ENCODE results near the gene BRD3OS.

The BRD3OS gene

DNA sequence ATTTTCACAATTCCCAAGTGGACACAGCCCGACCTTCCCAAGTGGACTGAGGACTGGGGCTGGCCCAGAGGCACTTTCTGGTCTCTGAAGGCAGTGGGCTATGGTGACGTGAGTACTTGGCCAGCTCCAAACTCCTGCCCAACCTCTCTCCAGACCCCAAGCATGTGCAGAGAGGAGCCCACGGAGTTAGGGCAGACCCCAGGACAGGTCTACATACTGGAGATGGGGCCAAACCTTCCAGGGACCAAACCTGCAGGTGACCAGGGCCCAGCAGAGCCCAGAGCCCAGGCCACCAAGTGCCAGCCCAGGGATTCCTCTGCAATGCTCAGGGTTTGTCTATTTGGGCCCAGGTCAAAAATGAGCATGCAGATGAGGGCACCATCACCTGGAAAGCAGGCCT, 27.2 kb downstream of the BRD3OS start:
- no peak for DNase-seq (ENCODE audit: low read depth)

DNA sequence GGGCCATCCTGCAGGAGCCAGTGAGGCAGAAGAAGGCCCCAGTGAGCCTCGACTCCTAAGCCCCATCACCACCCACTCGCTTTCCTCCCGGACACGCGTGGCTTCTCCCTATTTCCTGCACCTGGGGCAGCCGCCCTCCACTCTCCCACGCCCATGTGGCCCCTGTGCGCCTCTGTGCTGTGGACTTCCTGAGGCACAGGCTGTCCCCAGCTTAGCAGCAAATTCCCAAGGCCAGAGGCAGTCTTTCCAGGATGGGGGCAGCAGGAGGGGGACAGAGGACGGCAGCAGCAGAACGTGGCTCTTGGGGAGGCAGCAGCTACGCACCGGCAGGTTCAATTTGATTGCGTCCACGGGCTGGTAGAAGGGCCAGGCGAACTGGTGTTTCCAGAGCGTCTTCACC, 27.7 kb downstream of the BRD3OS start:
- DNase-seq (ENCODE audit: low read depth): no peak

DNA sequence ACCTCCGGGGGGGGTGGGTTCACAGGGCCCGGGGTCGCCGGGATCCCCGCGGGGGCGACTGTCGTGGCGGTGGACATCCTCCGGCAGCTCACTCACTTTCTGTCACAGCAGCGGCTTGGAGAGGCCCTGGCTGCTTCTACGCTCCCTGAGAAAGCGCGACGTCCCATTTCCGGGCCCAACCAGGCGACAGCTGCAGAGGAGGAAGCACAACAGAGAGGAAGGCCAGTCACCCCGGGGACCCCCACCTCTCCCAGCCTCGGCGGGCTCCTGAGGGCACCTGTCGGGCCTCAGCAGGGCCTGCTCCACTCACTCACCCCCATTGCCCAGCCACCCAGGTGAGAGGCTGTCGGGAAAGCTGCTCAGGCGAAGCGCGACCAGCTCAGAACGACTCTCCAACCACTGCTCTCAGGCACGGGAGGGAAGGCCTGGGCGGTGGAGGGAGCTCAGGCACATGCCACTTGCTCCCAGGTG, 28.2 kb downstream of the BRD3OS start:
- DNase-seq (ENCODE audit: low read depth): no peak

DNA sequence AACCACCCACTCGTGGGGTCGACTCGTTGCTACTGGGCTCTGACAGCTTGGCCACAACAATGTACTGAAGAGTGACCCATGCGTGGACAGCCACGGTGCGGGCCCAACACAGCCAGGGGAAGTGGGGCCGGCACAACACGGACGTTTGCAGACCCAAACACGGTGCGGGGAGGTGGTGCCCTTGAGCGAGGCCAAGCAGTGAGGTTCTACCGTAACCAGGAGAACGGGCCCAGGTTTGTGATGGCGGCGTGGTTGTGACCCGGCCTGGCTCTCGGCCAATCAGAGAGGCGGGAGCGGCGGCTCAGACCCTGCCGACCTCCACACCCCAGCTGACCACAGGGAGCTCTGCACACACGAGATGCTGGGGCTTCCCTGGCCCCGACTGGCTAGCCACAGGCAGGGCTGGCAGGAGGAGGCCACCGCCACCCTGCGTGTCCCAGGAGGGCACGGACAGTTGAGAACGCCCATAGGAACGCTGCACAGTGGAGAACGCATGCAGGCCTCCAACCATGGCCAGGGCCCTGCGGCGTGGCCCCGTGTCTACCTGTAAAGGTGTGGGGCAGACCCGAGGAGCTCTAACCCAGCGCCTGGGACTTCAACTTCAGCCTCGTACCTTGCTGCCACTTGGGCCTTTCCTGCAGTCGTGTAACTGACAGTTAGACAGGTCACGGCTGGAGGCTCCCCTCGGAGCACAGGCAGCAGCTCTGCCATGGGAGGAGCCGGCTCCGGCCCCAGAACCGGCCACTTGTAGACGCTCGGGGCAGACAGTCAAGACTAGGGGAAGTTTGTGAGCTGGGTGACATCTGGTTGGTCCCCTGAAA, 28.9 kb downstream of the BRD3OS start:
- DNase-seq (ENCODE audit: low read depth): no peak

DNA sequence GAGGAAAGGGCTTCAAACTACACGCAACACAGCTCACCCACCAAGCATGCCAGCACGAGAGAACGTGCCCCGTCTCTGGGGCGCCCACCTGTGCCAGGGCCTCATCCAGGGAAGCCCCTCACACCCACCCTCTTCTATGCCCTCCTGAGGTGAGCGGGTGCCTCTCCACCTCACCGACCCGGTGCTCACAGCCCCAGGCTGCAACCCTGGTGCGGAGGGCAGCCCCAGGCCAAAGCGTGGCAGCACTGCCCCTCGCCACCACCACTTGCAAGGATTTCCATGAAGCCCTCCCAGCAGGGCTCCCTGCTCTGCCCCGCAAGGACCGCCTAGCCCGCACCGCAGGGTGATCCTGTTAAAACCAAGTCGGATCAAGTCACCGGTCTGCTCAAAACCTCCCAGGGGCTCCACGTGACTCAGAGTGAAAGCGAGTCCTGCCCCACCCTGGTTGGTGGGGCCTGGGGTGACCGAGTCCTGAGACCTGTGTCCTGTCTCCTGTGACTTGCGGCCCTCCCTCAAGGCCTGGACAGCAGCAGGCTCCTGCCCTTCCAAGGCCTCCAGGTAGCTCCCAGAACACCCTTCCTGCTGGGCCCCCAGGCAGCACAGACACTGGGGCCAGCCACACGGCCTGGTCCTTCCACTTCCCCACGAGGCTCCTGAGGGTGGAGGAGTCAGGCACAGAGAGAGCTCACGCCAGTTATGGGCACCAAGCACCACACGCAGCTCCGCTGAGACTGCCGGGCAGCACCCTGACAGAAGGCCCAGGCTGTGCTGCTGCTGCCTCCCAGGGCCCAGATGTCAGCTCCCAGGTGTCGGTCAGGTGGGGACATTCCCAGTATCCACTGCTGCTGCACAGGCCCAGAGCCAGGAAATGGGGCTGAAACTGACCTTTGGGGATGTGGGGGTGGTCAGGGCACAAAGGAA, 29.9 kb downstream of the BRD3OS start:
- no peak for DNase-seq (ENCODE audit: low read depth)

DNA sequence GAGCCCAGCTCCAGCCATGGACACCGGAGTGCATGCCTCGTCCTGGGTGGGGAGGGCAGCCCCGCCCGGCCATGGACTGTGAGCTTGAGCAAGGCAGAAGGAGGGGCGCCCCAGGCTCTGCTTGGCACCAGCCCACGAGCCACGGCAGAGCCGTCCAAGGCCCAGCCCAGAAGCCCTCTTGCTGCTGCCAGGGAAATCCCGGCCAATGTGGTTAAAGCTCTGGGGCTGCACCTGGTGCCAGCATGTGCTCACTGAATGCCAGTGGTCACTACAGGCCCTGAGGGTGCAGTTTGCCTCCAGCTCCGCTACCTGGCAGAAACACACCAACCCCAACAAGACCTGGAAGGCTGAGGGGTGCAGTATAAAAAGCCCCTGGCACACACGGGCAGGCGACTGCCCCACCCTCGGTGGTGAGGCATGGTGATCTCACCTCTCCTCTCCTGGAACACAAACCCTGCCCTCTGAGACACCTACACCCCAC, 30.7 kb downstream of the BRD3OS start:
- no peak for DNase-seq (ENCODE audit: low read depth)

DNA sequence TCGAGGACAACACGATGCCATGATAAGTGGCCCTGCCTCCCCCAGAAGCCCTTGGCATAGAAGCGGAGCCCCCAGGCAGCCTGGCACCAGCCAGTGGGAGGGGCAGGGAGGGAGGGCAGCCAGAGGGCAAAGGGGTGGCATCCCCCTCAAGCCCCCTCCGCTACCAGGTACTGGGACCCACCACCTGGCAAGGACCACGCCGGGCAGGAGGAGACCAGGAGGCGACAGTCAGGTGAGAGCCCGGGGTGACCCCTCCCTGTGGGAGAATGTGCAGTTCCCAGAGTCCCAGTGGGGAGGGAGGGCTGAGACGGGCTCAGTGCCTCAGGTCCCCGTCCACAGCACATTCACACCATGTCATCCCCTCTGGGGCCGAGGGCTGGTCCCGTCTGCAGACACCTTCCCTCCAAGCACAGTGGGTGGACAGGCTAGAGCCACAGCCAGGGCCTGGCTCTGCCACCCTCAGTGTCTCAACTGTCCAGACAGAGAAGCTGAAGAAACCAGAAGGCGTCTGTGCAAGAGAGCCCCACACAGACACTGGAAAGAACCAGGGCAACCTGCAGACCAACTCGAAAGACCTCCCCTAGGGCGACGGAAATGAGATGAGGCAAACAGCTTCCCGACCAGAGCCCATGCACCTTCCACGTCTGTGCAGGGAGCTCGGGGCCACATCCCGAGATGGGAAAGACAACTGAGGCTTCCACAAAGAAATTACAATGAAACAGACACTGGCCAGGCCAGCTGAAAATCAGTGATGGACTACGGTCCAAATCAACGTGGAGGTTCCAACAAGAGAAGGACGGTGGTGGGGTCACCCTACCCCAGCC, 31.4 kb downstream of the BRD3OS start:
- no peak for DNase-seq (ENCODE audit: low read depth)

DNA sequence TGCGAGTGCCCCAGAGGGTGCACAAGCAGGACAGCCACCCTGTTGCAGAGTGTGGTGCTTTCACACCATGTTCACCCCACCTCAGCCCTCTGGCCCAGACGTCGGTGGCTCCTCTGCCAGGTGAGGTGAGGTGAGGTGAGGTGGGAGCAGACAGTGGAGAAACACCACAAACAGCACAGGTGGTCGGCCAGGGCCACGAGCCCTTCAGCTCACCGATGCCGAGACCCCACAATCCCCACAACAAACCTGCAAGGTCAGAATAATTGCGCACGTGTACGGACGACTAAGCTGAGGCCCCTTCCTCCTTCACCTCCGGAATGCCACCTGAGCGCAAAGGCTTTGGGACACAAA, 32.0 kb downstream of the BRD3OS start:
- no peak for DNase-seq (ENCODE audit: low read depth)

DNA sequence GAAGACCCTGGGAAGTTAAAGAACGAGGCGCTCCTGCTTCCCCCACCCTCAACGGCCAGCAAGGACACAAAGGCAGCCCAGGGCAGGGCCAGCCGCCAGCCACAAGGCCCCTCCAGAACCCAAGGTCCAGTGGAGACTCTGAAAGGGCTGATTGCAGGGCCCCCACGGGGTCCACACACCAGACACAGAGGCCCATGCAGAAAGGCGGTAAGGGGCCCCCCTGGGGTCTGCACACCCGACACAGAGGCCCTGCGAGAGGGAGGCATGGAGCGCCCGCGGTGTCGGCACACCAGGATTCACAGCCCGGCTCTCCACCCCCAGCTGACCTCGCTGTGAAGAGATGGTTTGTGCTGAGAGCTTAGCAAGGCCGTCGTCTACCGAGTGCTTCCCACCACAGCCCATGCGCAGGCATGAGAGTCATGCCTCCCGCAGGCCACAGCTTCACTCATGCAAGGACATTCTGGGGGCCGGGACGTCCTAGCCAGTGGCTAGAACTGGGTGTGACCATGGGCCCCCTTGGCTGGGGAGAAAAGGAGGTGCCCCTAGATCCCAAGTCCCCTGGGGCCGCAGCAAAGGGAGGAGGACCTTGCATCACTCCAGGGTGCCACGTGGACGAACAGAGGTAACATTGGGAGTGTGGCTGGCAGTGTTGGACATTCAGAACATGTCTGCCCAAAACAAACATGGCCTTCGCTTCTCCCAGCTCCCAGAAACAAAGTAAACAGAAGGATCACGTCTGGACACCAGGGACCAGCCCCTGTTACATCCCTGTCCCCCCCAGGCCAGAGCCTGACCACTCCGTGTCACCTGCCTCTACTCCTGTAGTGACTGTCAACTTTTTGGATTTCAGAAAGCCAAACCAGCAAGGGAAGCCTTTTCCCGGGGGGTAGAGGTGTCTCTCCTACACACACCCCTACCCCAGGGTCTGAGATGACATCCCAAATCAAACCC, 32.7 kb downstream of the BRD3OS start:
- no peak for DNase-seq (ENCODE audit: low read depth)

DNA sequence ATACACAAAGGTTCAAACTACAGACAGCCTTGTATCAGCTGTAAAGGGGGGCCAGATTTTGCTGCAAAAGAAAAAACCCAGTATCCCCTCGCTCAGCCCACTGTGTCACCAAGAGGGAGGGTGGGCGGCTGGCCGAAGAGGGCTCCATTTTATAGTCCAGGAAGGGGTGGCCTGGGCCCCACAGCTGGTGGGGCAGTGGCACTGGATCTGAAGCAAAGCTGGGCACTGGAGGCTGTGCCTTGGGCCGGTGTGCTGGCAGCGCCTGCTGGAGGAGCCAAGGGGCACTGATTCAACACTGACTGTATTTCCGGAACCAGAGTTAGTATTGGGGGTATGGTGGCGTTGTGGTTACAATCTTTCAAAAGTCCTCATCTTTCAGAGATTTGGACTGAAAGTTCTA, 33.4 kb downstream of the BRD3OS start:
- DNase-seq (ENCODE audit: low read depth): no peak

DNA sequence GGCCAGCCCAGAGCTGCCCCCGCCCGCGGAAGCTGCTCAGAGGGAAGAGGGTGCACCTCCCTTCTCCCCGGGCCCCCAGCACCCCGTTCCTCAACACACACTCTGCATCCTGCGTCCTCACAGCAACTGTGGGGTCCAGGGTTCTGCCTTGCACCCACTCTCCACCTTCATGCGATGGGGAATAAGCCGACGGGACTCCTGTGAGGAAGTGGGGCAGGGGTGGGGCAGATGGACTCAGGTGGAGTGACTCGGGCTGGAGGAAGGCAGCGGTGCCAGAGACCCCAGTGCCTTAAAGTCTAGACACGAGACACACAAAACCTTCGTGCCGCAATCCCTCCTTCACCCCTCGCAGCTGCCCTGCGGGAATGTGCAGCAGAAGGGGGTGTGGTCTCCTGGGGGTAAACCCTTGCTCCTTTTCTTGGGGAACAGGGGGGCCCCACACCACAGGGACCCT, 33.9 kb downstream of the BRD3OS start:
- DNase-seq (ENCODE audit: low read depth): no peak

DNA sequence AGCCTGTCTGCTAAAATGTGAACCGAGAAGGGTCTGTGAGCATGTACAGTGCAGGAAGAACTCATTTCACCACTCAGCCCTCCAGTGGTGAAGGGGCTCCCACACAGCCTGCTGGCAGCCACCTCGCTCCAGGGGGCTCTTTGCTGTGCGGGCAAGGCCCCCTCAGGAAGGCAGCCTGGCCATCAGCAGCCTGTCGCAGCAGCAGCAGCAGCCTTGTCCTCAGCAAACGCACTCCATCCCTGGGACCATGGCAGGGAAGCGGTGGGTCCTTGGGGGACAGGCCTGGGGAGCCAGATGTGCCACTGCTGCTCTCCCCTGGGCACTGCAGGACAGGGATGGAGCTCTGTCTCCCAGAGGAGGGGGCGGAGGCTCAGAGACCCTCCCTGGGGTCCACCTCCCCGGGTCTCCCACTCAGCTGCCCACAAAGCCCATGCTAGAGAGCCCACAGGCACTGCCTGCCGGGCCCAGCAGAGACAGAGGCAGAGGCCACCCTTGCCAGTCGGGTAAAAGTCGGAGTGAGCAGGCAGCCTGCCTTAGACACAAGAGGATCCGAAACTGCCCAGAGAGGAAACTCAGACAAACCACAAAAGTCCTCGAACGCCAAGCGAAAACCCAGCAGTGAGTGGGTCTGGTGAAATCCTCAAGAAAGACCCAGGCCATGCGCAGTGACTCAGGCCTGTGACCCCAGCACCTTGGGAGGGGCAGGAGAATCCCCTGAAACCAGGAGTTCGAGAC, 34.5 kb downstream of the BRD3OS start:
- no peak for DNase-seq (ENCODE audit: low read depth)

DNA sequence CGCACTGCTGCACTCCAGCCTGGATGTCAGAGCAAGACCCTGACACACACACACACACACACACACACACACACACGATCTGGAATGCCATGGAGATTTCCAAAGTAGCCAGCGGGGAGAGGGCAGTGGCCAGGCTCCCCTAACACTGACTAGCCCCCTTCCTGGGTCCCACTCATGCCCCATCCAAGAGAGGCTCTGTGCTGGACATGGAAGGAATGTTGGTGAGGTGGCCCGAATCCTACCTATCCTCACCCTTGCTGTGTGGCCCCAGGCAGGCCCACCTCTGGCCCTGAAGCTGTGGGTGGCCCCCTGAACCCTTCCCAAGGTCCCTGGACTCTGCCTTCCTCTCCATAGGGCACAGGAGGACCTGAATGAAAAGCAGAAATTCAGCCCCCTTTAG, 35.3 kb downstream of the BRD3OS start:
- no peak for DNase-seq (ENCODE audit: low read depth)

DNA sequence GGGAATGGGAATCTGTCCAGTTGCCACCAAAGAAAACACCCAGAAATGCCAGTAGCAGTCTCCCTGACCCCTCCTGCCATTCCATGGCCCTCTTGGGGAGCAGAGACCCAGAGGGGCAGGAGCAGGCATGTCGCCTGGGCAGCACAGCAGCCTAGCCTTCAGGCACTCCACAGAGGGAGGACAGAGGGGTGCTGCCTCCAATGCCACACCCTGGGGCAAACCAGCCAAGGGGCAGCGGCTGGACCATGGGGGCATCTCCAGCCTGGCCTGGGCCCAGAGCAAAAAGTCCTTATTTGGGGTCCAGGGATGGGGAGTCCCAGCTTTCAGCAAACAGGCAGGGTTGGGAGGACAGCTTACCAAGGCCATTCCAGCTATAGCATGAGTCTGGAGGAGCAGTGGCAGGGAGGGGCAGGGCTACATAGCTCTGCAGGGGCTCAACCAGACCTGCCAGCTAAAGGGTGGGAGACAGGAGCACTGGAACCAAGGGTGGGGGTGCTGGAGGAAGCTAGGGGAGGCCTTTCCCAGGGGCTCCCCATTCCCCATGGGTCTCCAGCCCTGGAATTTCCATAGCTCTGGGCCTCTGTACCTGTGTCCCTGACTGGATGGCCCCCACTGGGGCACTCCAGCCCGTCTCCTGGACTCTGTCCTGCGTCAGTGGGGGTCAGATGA, 35.9 kb downstream of the BRD3OS start:
- DNase-seq (ENCODE audit: low read depth): no peak

DNA sequence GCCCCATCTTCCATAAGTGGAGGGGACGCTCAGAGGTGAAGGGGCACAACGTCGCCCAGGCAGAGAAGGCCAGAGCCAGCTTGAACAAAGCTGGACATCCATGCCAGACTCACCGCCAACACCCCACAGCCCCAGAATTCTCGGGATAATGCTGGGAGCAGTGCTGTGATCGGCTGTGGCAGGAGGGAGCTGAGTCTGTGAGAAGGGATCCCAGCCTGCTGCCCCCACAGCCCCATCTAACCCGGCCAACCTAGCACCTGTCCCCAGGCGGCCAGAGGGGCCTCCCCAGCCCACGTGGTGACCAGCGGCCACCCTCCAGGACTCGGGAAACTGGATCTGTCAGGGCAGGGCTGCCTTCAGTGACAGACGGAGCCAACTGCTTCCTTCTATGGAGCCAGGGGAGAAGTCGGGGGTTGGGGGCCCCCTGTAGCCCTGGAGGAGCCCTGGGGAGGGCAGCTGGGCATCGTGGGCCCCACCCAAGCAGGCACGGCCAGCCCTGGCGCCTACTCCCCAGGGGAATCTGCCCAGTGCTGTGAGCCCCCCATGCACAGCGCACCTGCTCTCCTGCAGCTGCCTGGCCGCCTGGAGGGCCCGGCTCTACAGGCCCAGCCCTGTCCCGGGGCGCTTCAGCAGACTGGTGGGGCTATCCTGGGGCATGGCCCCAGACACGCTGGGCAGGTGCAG, 36.5 kb downstream of the BRD3OS start:
- DNase-seq (ENCODE audit: low read depth): no peak

DNA sequence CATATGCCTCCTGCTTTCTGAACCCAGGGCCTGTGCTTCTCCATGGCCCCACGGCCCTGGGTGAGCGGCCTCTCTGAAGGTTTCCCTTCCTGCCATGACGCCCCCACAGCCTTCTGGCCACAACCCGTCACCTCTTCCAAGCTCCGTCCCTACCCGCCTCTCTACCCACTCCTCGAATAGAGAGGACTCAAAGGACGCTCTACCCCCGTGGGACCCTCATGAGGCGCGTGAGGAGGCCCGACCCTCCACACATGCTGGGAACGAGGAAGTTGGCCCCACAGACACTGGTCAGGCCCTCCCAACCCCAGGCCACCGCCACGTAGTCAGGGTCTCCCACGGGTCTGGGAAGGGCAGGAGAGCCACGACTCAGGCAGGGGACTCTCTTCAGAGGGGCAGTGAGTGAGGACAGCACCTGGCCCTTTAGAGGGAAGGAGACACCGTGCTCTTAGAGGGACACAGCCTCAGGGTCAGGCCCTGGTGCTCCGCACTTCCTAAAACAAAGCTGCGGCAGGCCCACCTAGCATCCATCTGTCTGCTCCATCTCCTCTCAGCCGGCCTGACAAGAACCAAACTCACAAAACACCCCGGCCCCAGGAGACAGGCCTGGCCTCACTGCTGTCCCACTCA, 37.3 kb downstream of the BRD3OS start:
- DNase-seq (ENCODE audit: low read depth): no peak

DNA sequence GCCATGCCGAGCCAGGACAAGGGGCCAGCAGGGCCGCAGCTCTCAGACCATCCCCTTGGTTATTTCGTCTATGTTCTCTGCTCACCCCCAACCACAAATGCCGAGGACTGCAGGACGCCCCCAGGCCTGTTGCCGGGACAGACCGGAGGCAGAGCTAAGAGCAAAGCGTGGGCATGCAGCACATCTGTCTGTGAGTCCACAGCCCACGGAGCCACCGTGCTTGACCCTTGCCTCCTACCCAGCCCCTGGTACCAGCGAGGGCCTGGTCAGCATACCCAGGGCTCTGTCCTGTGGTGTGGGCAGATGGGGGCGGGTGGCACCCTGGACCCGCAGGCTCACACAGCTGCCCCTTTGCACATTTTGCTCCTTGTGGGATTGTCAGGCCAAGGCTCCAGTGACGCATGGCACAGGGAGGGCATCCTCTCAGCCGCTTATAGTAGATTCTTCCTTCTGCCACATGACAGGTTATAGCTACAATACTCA, 37.8 kb downstream of the BRD3OS start:
- no peak for DNase-seq (ENCODE audit: low read depth)

Measured in stimulated activated CD8-positive, alpha-beta memory T cell treated with anti-CD3 and anti-CD28 coated beads, Interleukin-12 subunit alpha, Interleukin-12 subunit beta, amount 100 ng/mL, for 1 hour (primary cell).